SKM-1 (cell line): ENCODE measurements around the gene SMAD6.

Experiments
- DNase-seq: peaks from one replicate; lab custom pipeline; 2025; ENCODE audit not compliant: unreplicated experiment; lab: John Stamatoyannopoulos, UW

The SMAD6 gene

GRCh38 chr15:66738595-66738994, 36.6 kb downstream of the SMAD6 start:
- no peak for DNase-seq

- DNase-seq = no peak
Measured at GRCh38 chr15:66739287-66739686, 37.3 kb downstream of the SMAD6 start.

- no peak for DNase-seq
Measured at GRCh38 chr15:66740802-66741201, 38.8 kb downstream of the SMAD6 start.

- no peak for DNase-seq
Measured at GRCh38 chr15:66741646-66742045, 39.6 kb downstream of the SMAD6 start.

- no peak for DNase-seq
Measured at GRCh38 chr15:66742286-66742685, 40.2 kb downstream of the SMAD6 start.

- DNase-seq = no peak
Measured at GRCh38 chr15:66743204-66743603, 41.2 kb downstream of the SMAD6 start.

GRCh38 chr15:66743703-66744536, 41.9 kb downstream of the SMAD6 start:
- DNase-seq = no peak

- DNase-seq = no peak
Measured at GRCh38 chr15:66744610-66745279, 42.7 kb downstream of the SMAD6 start.

GRCh38 chr15:66745530-66746230, 43.6 kb downstream of the SMAD6 start:
- no peak for DNase-seq

- DNase-seq = no peak
Measured at GRCh38 chr15:66746231-66746605, 44.2 kb downstream of the SMAD6 start.

GRCh38 chr15:66747223-66747622, 45.2 kb downstream of the SMAD6 start:
- no peak for DNase-seq

- DNase-seq = no peak
Measured at GRCh38 chr15:66747886-66748707, 46.1 kb downstream of the SMAD6 start.

GRCh38 chr15:66748708-66749035, 46.6 kb downstream of the SMAD6 start:
- DNase-seq = no peak

- DNase-seq = no peak
Measured at GRCh38 chr15:66749841-66750575, 48.0 kb downstream of the SMAD6 start.

GRCh38 chr15:66750609-66751008, 48.6 kb downstream of the SMAD6 start:
- DNase-seq = no peak

GRCh38 chr15:66751579-66751978, 49.5 kb downstream of the SMAD6 start:
- DNase-seq = no peak

- no peak for DNase-seq
Measured at GRCh38 chr15:66752078-66752477, 50.0 kb downstream of the SMAD6 start.

- no peak for DNase-seq
Measured at GRCh38 chr15:66753687-66754377, 51.8 kb downstream of the SMAD6 start.

GRCh38 chr15:66754789-66755188, 52.8 kb downstream of the SMAD6 start:
- no peak for DNase-seq
